Esophagus muscularis mucosa (tissue), 4 donors: ENCODE measurements around the gene OGFR.
A peak's percentile ranks its signal among the peaks of the same experiment; 100 is the strongest.

ENCODE experiments used
- EP300 ChIP-seq: sonication (generic); formaldehyde crosslinking; IDR thresholded peaks from one replicate; pipeline ENCODE4 v1.6.1; 2017; ENCODE audit warnings: antibody characterized with exemption
- POLR2A ChIP-seq: fragments of 450-650 bp; IDR thresholded peaks from one replicate; pipeline ENCODE4 v1.6.1; 2017; ENCODE audit warnings: antibody characterized with exemption, moderate library complexity, mild to moderate bottlenecking, low read depth
- POLR2AphosphoS5 ChIP-seq, 2 donors: sonication (generic); formaldehyde crosslinking; IDR thresholded peaks; one replicate each; pipeline ENCODE4 v1.6.1; 2017; ENCODE audit warnings: antibody characterized with exemption in 2 of 2
- TF ChIP-seq, protein P1 (sequence below), 3 experiments: fragments of 200-600 bp in 2 of 3; fragments of 450-650 bp in 1 of 3; sonication (generic) in 2 of 3; IDR thresholded peaks; one replicate each; pipeline ENCODE4 v1.5.1; 2017 to 2019; ENCODE audit warnings: antibody characterized with exemption in 3 of 3, mild to moderate bottlenecking in 2 of 3, moderate library complexity in 1 of 3

DNA sequence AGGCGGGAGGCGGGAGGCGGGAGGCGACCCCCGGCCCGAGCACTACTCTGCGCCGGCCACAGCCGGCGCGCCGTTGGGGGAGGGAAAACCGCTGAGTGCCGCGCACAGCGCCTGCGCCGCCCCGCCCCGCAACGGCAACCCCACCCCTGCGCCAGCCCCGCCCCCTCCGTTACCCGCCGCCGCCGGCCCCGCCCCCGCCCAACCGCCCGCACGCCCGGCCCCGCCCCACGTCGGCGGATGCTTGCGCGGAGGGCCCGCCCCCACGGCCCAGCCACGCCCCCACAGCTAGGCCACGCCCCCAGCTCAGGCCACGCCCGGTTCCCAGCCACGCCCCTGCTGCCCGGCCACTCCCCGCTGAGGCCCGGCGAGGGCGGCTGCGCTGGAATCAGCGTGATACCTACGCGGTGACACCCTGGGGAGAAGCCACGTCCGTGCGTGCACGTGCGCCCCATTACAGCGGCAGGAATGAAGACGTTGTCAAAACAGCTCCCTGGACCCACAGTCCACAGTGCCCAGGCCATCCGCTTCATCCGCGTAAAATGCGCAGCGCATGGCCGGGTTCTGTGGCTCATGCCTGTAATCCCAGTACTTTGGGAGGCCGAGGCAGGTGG, 57.2 kb downstream of the OGFR start, which contains the start of gene TCFL5:
- TF ChIP-seq, protein P1, sequence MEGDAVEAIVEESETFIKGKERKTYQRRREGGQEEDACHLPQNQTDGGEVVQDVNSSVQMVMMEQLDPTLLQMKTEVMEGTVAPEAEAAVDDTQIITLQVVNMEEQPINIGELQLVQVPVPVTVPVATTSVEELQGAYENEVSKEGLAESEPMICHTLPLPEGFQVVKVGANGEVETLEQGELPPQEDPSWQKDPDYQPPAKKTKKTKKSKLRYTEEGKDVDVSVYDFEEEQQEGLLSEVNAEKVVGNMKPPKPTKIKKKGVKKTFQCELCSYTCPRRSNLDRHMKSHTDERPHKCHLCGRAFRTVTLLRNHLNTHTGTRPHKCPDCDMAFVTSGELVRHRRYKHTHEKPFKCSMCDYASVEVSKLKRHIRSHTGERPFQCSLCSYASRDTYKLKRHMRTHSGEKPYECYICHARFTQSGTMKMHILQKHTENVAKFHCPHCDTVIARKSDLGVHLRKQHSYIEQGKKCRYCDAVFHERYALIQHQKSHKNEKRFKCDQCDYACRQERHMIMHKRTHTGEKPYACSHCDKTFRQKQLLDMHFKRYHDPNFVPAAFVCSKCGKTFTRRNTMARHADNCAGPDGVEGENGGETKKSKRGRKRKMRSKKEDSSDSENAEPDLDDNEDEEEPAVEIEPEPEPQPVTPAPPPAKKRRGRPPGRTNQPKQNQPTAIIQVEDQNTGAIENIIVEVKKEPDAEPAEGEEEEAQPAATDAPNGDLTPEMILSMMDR (IDR thresholded peaks at IDR 0.05): peak in 1 of 3 experiments; percentile 4
- TF ChIP-seq POLR2A: no peak
- no peak for TF ChIP-seq EP300
- TF ChIP-seq POLR2AphosphoS5 (IDR thresholded peaks at IDR 0.05): peak; percentile 59 to 79
